Measurements from ENCODE around the gene PGAP1. TPM values are rescaled to one million over a fixed set of nuclear protein-coding genes. Genes with fewer than 3 reads are reported as not detected.
"Not testable (repeated sequence)": the region's sequence is repeated elsewhere in the genome, so short reads cannot be mapped to it uniquely, and the experiment has no call there.

The PGAP1 gene
- total RNA-seq, 1 experiment from 2014 or later: 21.0 TPM

DNA sequence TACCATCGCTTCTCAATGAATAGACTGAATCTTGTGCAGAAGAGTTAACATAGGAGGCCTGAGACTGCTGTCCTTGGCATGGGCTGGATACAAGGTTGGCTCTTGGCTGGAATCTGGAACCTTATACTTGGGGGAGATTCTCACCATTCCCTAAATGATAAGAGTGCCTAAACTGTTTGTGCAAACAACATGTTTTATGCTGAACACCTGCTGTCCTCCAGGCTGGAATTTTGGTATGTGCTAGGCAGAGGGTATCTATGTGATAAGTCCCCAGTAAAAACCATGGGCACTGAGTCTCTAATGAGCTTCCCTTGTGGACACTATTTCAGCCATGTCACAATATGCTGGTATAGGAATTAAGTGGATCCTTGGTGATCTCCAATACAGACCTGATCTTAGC lies 12.8 kb downstream of the PGAP1 start:
- no peak for DNase-seq
- Histone ChIP-seq H3K9me3 (ENCODE audit: control insufficient read depth, low read depth, low read length) (no peaks in the 10 kb centered on the region), H3K23me2 (ENCODE audit: insufficient read length, low read depth, low read length, poor library complexity, severe bottlenecking) (no peaks in the 10 kb centered on the region), H4K8ac (replicated peaks; ENCODE audit: insufficient read length, low read depth, low read length) (no peak overlapping the region), H3K18ac (ENCODE audit: insufficient read length, low read depth, low read length) (no peak overlapping the region), H3K9ac (ENCODE audit: extremely low read depth, insufficient read length, low read length) (no peak overlapping the region), H2AFZ (ENCODE audit: low read length) (no peak overlapping the region), H3K79me1 (ENCODE audit: insufficient read depth, low read depth, low read length, poor library complexity, severe bottlenecking) (no peaks in the 10 kb centered on the region), H3T11ph (ENCODE audit: low read length) (no peak overlapping the region), H3K14ac (ENCODE audit: insufficient read depth, low read length) (no peak overlapping the region), H3K27me3 (ENCODE audit: insufficient read depth, low read length) (no peaks in the 10 kb centered on the region), H3K56ac (ENCODE audit: insufficient read length, low read depth, low read length) (no peak overlapping the region), H2BK20ac (ENCODE audit: low read depth, low read length, poor library complexity, severe bottlenecking) (no peak overlapping the region), H3K4ac (ENCODE audit: low read depth, low read length) (no peak overlapping the region), H3K27ac (ENCODE audit: insufficient read length, low read depth, low read length) (no peak overlapping the region), H3K4me1 (ENCODE audit: insufficient read depth, low read length) (no peaks in the 10 kb centered on the region), H2BK12ac (ENCODE audit: insufficient read length, low read depth, low read length) (no peak overlapping the region), H2AK5ac (ENCODE audit: insufficient read length, low read length) (no peak overlapping the region), H4K91ac (ENCODE audit: insufficient read length, low read depth, low read length) (no peak overlapping the region), H3K4me2 (ENCODE audit: insufficient read depth, insufficient read length, low read length) (no peak overlapping the region), H2BK15ac (ENCODE audit: low read depth, low read length) (no peak overlapping the region), H2BK120ac (ENCODE audit: low read depth, low read length, poor library complexity, severe bottlenecking) (no peak overlapping the region), H4K5ac (ENCODE audit: insufficient read length, low read depth, low read length) (no peak overlapping the region), H3K79me2 (ENCODE audit: insufficient read depth, low read length) (no peaks in the 10 kb centered on the region), H4K20me1 (ENCODE audit: control insufficient read depth, insufficient read depth, insufficient read length) (no peaks in the 10 kb centered on the region), H3K23ac (ENCODE audit: insufficient read length, low read depth, low read length) (no peak overlapping the region), H2BK5ac (ENCODE audit: insufficient read length, low read length) (no peak overlapping the region)
- Mint-ChIP-seq H3K27ac (no peak overlapping the region), H3K36me3 (ENCODE audit: insufficient read depth in 1 of 3, low read depth in 3 of 3) (peaks cover 42 to 60% (median 51%) of the 10 kb centered on the region in 3 experiments), H3K4me3 (no peak overlapping the region), H3K27me3 (ENCODE audit: low read depth) (no peaks in the 10 kb centered on the region), H3K4me1 (no peaks in the 10 kb centered on the region), H3K9me3 (peaks cover 0 to 4% of the 10 kb centered on the region in 2 experiments; a peak in 2 of 5 replicates)
- no CpG with 5 or more reads among the region's 1 CpG for WGBS (ENCODE audit: extremely low coverage, insufficient read length, low lambda C conversion rate)
- TF ChIP-seq, protein P1, sequence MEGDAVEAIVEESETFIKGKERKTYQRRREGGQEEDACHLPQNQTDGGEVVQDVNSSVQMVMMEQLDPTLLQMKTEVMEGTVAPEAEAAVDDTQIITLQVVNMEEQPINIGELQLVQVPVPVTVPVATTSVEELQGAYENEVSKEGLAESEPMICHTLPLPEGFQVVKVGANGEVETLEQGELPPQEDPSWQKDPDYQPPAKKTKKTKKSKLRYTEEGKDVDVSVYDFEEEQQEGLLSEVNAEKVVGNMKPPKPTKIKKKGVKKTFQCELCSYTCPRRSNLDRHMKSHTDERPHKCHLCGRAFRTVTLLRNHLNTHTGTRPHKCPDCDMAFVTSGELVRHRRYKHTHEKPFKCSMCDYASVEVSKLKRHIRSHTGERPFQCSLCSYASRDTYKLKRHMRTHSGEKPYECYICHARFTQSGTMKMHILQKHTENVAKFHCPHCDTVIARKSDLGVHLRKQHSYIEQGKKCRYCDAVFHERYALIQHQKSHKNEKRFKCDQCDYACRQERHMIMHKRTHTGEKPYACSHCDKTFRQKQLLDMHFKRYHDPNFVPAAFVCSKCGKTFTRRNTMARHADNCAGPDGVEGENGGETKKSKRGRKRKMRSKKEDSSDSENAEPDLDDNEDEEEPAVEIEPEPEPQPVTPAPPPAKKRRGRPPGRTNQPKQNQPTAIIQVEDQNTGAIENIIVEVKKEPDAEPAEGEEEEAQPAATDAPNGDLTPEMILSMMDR (conservative IDR thresholded peaks at IDR 0.05): no peak

DNA sequence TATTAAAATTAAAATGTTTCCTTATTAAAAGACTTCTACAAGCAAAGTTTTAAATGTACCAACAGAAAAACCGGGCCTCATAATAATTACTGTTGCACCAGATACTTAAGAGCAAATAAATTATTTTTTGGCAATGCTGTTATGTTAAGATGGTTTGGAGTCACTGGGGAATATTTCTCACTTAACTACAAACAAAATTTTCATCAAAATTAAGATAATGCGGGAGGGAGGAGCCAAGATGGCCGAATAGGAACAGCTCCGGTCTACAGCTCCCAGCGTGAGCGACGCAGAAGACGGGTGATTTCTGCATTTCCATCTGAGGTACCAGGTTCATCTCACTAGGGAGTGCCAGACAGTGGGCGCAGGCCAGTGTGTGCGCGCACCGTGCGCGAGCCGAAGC lies 21.1 kb downstream of the PGAP1 start:
- H3K9me3 ChIP-seq (ENCODE audit: control insufficient read depth, low read depth, low read length); H3K27me3 ChIP-seq (ENCODE audit: insufficient read depth, low read length); H3K18ac ChIP-seq (ENCODE audit: insufficient read length, low read depth, low read length); H2BK20ac ChIP-seq (ENCODE audit: low read depth, low read length, poor library complexity, severe bottlenecking); H4K8ac ChIP-seq (replicated peaks; ENCODE audit: insufficient read length, low read depth, low read length); H3K79me1 ChIP-seq (ENCODE audit: insufficient read depth, low read depth, low read length, poor library complexity, severe bottlenecking); H4K91ac ChIP-seq (ENCODE audit: insufficient read length, low read depth, low read length); H3K23me2 ChIP-seq (ENCODE audit: insufficient read length, low read depth, low read length, poor library complexity, severe bottlenecking); H3K27ac ChIP-seq (ENCODE audit: insufficient read length, low read depth, low read length); H3K27me3 Mint-ChIP-seq (ENCODE audit: low read depth); H3K4me1 ChIP-seq (ENCODE audit: insufficient read depth, low read length); H3K9ac ChIP-seq (ENCODE audit: extremely low read depth, insufficient read length, low read length); H3K9me3 Mint-ChIP-seq; H2AK5ac ChIP-seq (ENCODE audit: insufficient read length, low read length); H3K4me1 Mint-ChIP-seq; H3K4ac ChIP-seq (ENCODE audit: low read depth, low read length); H2BK15ac ChIP-seq (ENCODE audit: low read depth, low read length); H4K5ac ChIP-seq (ENCODE audit: insufficient read length, low read depth, low read length); DNase-seq; H3K14ac ChIP-seq (ENCODE audit: insufficient read depth, low read length); H2BK12ac ChIP-seq (ENCODE audit: insufficient read length, low read depth, low read length); H2AFZ ChIP-seq (ENCODE audit: low read length); H3K23ac ChIP-seq (ENCODE audit: insufficient read length, low read depth, low read length); H2BK120ac ChIP-seq (ENCODE audit: low read depth, low read length, poor library complexity, severe bottlenecking); H3K56ac ChIP-seq (ENCODE audit: insufficient read length, low read depth, low read length); H3K79me2 ChIP-seq (ENCODE audit: insufficient read depth, low read length); H3K4me2 ChIP-seq (ENCODE audit: insufficient read depth, insufficient read length, low read length); H4K20me1 ChIP-seq (ENCODE audit: control insufficient read depth, insufficient read depth, insufficient read length); H3T11ph ChIP-seq (ENCODE audit: low read length); H2BK5ac ChIP-seq (ENCODE audit: insufficient read length, low read length): not testable (repeated sequence)
- Mint-ChIP-seq H3K27ac (peak overlapping the region; percentile 63 to 83 (median 68); a peak in 2 of 7 replicates), H3K4me3 (peak overlapping the region; percentile 63 to 73), H3K36me3 (ENCODE audit: insufficient read depth in 1 of 3, low read depth in 3 of 3) (peaks cover 5 to 28% (median 20%) of the 10 kb centered on the region in 3 experiments; a peak in 6 of 7 replicates)
- WGBS (ENCODE audit: extremely low coverage, insufficient read length, low lambda C conversion rate): no CpG with 5 or more reads among the region's 15 CpGs
